AG04450 (cell line): ENCODE data around the gene COLQ. TPM values are rescaled to one million over a fixed set of nuclear protein-coding genes. Genes with fewer than 3 reads are reported as not detected.

Experiments used
- CTCF ChIA-PET: fragments of 300-600, 350-600 bp; formaldehyde crosslinking; extraction: SDS; loops from one replicate; lab custom pipeline; 2022; ENCODE audit warnings: antibody characterized with exemption, inconsistent platforms; lab: Charles Lee
- POLR2A ChIA-PET: fragments of 350-600 bp; formaldehyde crosslinking; extraction: SDS; loops from one replicate; lab custom pipeline; 2021; ENCODE audit warnings: antibody characterized with exemption, inconsistent platforms; lab: Yijun Ruan, JAX
- DNase-seq: peaks from one replicate; pipeline ENCODE4 v3.0.0-alpha.2; 2011; ENCODE audit warnings: low read depth, low spot score
- H3K27ac ChIP-seq: one replicate; pipeline ENCODE4 v1.5.1; 2012; ENCODE audit warnings: low read depth, low read length, control low read depth
- H3K27me3 ChIP-seq: one replicate; pipeline ENCODE4 v1.6.0; 2012; ENCODE audit warnings: low read length; ENCODE audit not compliant: control insufficient read depth, insufficient read depth
- H3K4me3 ChIP-seq: 2 replicates; pipeline ENCODE4 v1.5.1; 2011; ENCODE audit warnings: mild to moderate bottlenecking, low read depth, low read length, control low read depth
- H3K9me3 ChIP-seq: 2 replicates; pipeline ENCODE4 v1.5.1; 2012; ENCODE audit warnings: low read length; ENCODE audit not compliant: control insufficient read depth, insufficient read depth
- CTCF ChIP-seq: IDR thresholded peaks from 2 replicates; pipeline ENCODE4 v1.5.1; 2011; ENCODE audit warnings: low read depth, low read length, control low read depth, inconsistent platforms
- polyA plus RNA-seq: library from polyadenylated mRNA; depleted of rRNA; stranded (reverse); fragments of >200 nt; gene quantifications from 2 replicates; pipeline ENCODE4 v1.2.3, GENCODE V29; 2011

COLQ gene
- polyA plus RNA-seq, 1 experiment = 0.95 TPM

- DNase-seq = no peak
- no peak overlapping the region for H3K4me3 ChIP-seq
- CTCF ChIA-PET = interaction anchor here (0.5 to 4.0 kb wide), 20 partner anchors 9 to 448 kb away, joined by 3 to 46 read pairs (median 6); no protein-coding TSS in a partner anchor
- POLR2A ChIA-PET = interaction anchor here (0.7 kb wide), 1 partner anchor 351 kb away, joined by 3 read pairs; the partner anchor contains the start of gene CAPN7
- H3K27ac ChIP-seq = no peak overlapping the region
- no peak for TF ChIP-seq CTCF
- H3K9me3 ChIP-seq = no peaks in the 10 kb centered on the region
- H3K27me3 ChIP-seq = no peaks in the 10 kb centered on the region
These were observed 35.0 kb upstream of the COLQ start for GRCh38 chr3:15556512-15556911.

- ChIA-PET POLR2A (no interaction called here), CTCF (no interaction called here)
- Histone ChIP-seq H3K27ac (no peak overlapping the region), H3K27me3 (no peaks in the 10 kb centered on the region), H3K4me3 (no peak overlapping the region), H3K9me3 (no peaks in the 10 kb centered on the region)
- DNase-seq = no peak
- no peak for TF ChIP-seq CTCF
These were observed 32.2 kb upstream of the COLQ start for GRCh38 chr3:15553749-15554148.

GRCh38 chr3:15551902-15552301, 30.4 kb upstream of the COLQ start:
- H3K27ac ChIP-seq = no peak overlapping the region
- no peak for TF ChIP-seq CTCF

GRCh38 chr3:15549846-15550245, 28.3 kb upstream of the COLQ start:
- H3K4me3 ChIP-seq = no peak overlapping the region
- no peak overlapping the region for H3K27ac ChIP-seq
- H3K9me3 ChIP-seq = no peaks in the 10 kb centered on the region
- ChIA-PET CTCF (no interaction called here), POLR2A (no interaction called here)
- TF ChIP-seq CTCF = no peak
- DNase-seq = no peak
- H3K27me3 ChIP-seq = no peaks in the 10 kb centered on the region

More at GRCh38 chr3:15551902-15552301, 30.4 kb upstream of the COLQ start:
- Histone ChIP-seq H3K4me3 (no peak overlapping the region), H3K27me3 (no peaks in the 10 kb centered on the region), H3K9me3 (no peaks in the 10 kb centered on the region)
- CTCF ChIA-PET = no interaction called here
- POLR2A ChIA-PET = no interaction called here
- DNase-seq = no peak

- Histone ChIP-seq H3K9me3 (no peaks in the 10 kb centered on the region), H3K27ac (no peak overlapping the region), H3K27me3 (no peaks in the 10 kb centered on the region), H3K4me3 (no peak overlapping the region)
- no peak for TF ChIP-seq CTCF
- POLR2A ChIA-PET = no interaction called here
- CTCF ChIA-PET = interaction anchor here (0.6 to 2.0 kb wide), 3 partner anchors 14 to 199 kb away, joined by 4 to 6 read pairs (median 5); no protein-coding TSS in a partner anchor
- DNase-seq = no peak
These were observed 21.1 kb upstream of the COLQ start for GRCh38 chr3:15542614-15543013.
